HepG2 (cell line): ENCODE results near the gene EIF4G3. TPM values are rescaled to one million over a fixed set of nuclear protein-coding genes. Genes with fewer than 3 reads are reported as not detected.

Source experiments
- ATAC-seq: fragments of 200-7000 bp; cut with Tn5 transposase; 3 replicates; pipeline ENCODE4 v1.9.1; 2020; ENCODE audit warnings: mild to moderate bottlenecking, moderate library complexity
- BruUV-seq: library from RNA; stranded (reverse); fragments of 400-500 nt; replicated peaks from 2 replicates; lab custom pipeline; 2021; lab: Mats Ljungman, UMichigan
- CTCF ChIA-PET: fragments of 300-600 bp; formaldehyde crosslinking; extraction: SDS; loops from one replicate; lab custom pipeline; 2021; ENCODE audit warnings: low total read pairs, inconsistent platforms, low intra/inter-chr PET ratio; lab: Yijun Ruan, JAX
- POLR2A ChIA-PET: fragments of 350-600 bp; sonication (Branson Sonifier 250); formaldehyde crosslinking; loops from one replicate; lab custom pipeline; 2020; ENCODE audit warnings: antibody characterized with exemption, inconsistent platforms; lab: Yijun Ruan, JAX
- DNase-seq: peaks from one replicate; pipeline ENCODE4 v3.0.0-alpha.2; 2015; ENCODE audit warnings: low spot score
- FAIRE-seq: peaks from 3 replicates; lab custom pipeline; 2011; peaks lifted over from hg19 to GRCh38; lab: Jason Lieb, UNC
- H2AFZ ChIP-seq: one replicate; pipeline ENCODE4 v1.6.1; 2011; ENCODE audit warnings: low read length, inconsistent platforms
- H3K27ac ChIP-seq: fragments of 300-600 bp; 3 replicates; pipeline ENCODE4 v1.8.0; 2011; ENCODE audit warnings: mixed run types, mild to moderate bottlenecking, mixed read lengths, low read length, inconsistent platforms; ENCODE audit not compliant: insufficient read depth; ENCODE audit errors: extremely low read length
- H3K27me3 ChIP-seq, 2 experiments: fragments of 200-600 bp in 1 of 2; 2 replicates in 1 of 2; 3 replicates in 1 of 2; pipeline versions ENCODE4 v1.6.0 to v1.8.0; 2011; ENCODE audit warnings: low read length in 2 of 2, mild to moderate bottlenecking in 2 of 2, moderate library complexity in 2 of 2, inconsistent platforms in 1 of 2; ENCODE audit not compliant: insufficient read depth in 2 of 2, control insufficient read depth in 1 of 2
- H3K36me3 ChIP-seq, 2 experiments: fragments of 200-600 bp in 1 of 2; replicated peaks in 1 of 2; 2 replicates in 1 of 2; 3 replicates in 1 of 2; pipeline versions ENCODE4 v1.5.1 to v1.8.0; 2011; ENCODE audit warnings: low read length in 2 of 2, inconsistent platforms in 1 of 2; ENCODE audit not compliant: insufficient read depth in 2 of 2, control insufficient read depth in 1 of 2
- H3K4me1 ChIP-seq: 2 replicates; pipeline ENCODE4 v1.5.1; 2012; ENCODE audit warnings: low read length, inconsistent platforms; ENCODE audit not compliant: insufficient read depth
- H3K4me2 ChIP-seq: 2 replicates; pipeline ENCODE4 v1.6.0; 2011; ENCODE audit warnings: low read depth, low read length, inconsistent platforms
- H3K4me3 ChIP-seq, 3 experiments: fragments of 200-600 bp in 1 of 3; sonication (generic), shearing (Covaris generic) in 1 of 3; replicated peaks in 1 of 3; 2 replicates each; pipeline ENCODE4 v1.5.1; 2011 to 2016; ENCODE audit warnings: low read length in 3 of 3, inconsistent platforms in 2 of 3, low read depth in 2 of 3, mild to moderate bottlenecking in 2 of 3, control low read depth in 1 of 3, mixed read lengths in 1 of 3; ENCODE audit not compliant: insufficient read depth in 1 of 3
- H3K79me2 ChIP-seq: one replicate; pipeline ENCODE4 v1.6.1; 2011; ENCODE audit warnings: low read length, inconsistent platforms; ENCODE audit not compliant: insufficient read depth
- H3K9ac ChIP-seq: 2 replicates; pipeline ENCODE4 v1.6.0; 2011; ENCODE audit warnings: mild to moderate bottlenecking, low read depth, low read length, inconsistent platforms; ENCODE audit not compliant: insufficient read depth
- H3K9me3 ChIP-seq: 2 replicates; pipeline ENCODE4 v1.5.1; 2012; ENCODE audit warnings: mild to moderate bottlenecking, low read length
- H4K20me1 ChIP-seq: 2 replicates; pipeline ENCODE4 v1.6.0; 2011; ENCODE audit warnings: inconsistent platforms, mild to moderate bottlenecking, low read length, moderate library complexity; ENCODE audit not compliant: insufficient read depth
- MTF2 ChIP-seq: sonication (generic); formaldehyde crosslinking; IDR thresholded peaks from 2 replicates; pipeline ENCODE4 v1.5.0; 2020; ENCODE audit warnings: missing genetic modification reagents, borderline replicate concordance
- NONO ChIP-seq, 2 experiments: fragments of 450-650 bp in 1 of 2; sonication (generic) in 1 of 2; formaldehyde crosslinking in 1 of 2; IDR thresholded peaks in 1 of 2; conservative IDR thresholded peaks in 1 of 2; 2 replicates each; pipeline versions ENCODE4 v1.6.1 to v1.8.0; 2017 to 2022; ENCODE audit warnings: mild to moderate bottlenecking in 1 of 2, missing genetic modification reagents in 1 of 2, moderate library complexity in 1 of 2
- POLR2G ChIP-seq: fragments of 200-400 bp; formaldehyde crosslinking; IDR thresholded peaks from 2 replicates; pipeline ENCODE4 v1.6.1; 2018; ENCODE audit warnings: mild to moderate bottlenecking, low read depth, low read length, moderate library complexity
- SKIL ChIP-seq: sonication (generic); formaldehyde crosslinking; IDR thresholded peaks from 2 replicates; pipeline ENCODE4 v1.8.0; 2022; ENCODE audit warnings: missing genetic modification reagents, mild to moderate bottlenecking, moderate library complexity, borderline replicate concordance
- SMAD3 ChIP-seq: sonication (generic); formaldehyde crosslinking; IDR thresholded peaks from 2 replicates; pipeline ENCODE4 v1.4.0; 2020; ENCODE audit warnings: missing genetic modification reagents
- SOX13 ChIP-seq, 3 experiments: fragments of 450-650 bp in 1 of 3; sonication (generic) in 1 of 3; formaldehyde crosslinking in 1 of 3; IDR thresholded peaks in 2 of 3; conservative IDR thresholded peaks in 1 of 3; 2 replicates each; pipeline versions ENCODE4 v1.5.0 to v1.6.1; 2016 to 2020; ENCODE audit warnings: antibody characterized with exemption in 1 of 3, mild to moderate bottlenecking in 1 of 3, missing compliant biosample characterization in 1 of 3, missing genetic modification reagents in 1 of 3, moderate library complexity in 1 of 3
- TBX2 ChIP-seq: sonication (generic); formaldehyde crosslinking; IDR thresholded peaks from 2 replicates; pipeline ENCODE4 v1.5.0; 2020; ENCODE audit warnings: missing genetic modification reagents, mild to moderate bottlenecking, borderline replicate concordance
- ZBTB37 ChIP-seq: sonication (generic); formaldehyde crosslinking; IDR thresholded peaks from 2 replicates; pipeline ENCODE4 v1.4.0; 2020; ENCODE audit warnings: mild to moderate bottlenecking, missing genetic modification reagents
- ZNF292 ChIP-seq: sonication (generic); formaldehyde crosslinking; IDR thresholded peaks from 2 replicates; pipeline ENCODE4 v1.8.1; 2022; ENCODE audit warnings: mild to moderate bottlenecking, low read depth, missing genetic modification reagents, borderline replicate concordance
- ZNF629 ChIP-seq: sonication (generic); formaldehyde crosslinking; conservative IDR thresholded peaks from 2 replicates; pipeline ENCODE4 v1.5.0; 2020; ENCODE audit warnings: missing genetic modification reagents
- ZSCAN29 ChIP-seq: sonication (generic); formaldehyde crosslinking; conservative IDR thresholded peaks from 2 replicates; pipeline ENCODE4 v1.4.0; 2020; ENCODE audit warnings: mild to moderate bottlenecking, missing genetic modification reagents
- WGBS: methylation state at CpG from one replicate; pipeline ENCODE4 v1.1.6; 2017; ENCODE audit warnings: low lambda C conversion rate; 5-methylcytosine and 5-hydroxymethylcytosine counted together
- in situ Hi-C: cut with HindIII; loops from 2 replicates; pipeline ENCODE4 v1.10.0; 2017; ENCODE audit warnings: low pct_unique_long_range_greater_than_20kb; ENCODE audit not compliant: extremely low pct_ligation_motif_present
- intact Hi-C: fragments of 100-400 bp; cut with micrococcal nuclease; formaldehyde crosslinking; loops from one replicate; pipeline ENCODE4 v1.10.0; 2022; ENCODE audit not compliant: unreplicated experiment
- polyA plus RNA-seq, 8 experiments: library from polyadenylated mRNA; depleted of rRNA in 3 of 8; stranded (reverse) in 7 of 8; unstranded in 1 of 8; fragments of >200 nt; fragmentation: Illumina TruSeq in 4 of 8; extraction: Trizol in 4 of 8; gene quantifications; 2 replicates each; pipeline versions ENCODE4 v1.2.1 to v1.2.3, GENCODE V29; 2011 to 2016; ENCODE audit warnings: low read depth in 4 of 8, missing spikeins in 1 of 8, mixed read lengths in 1 of 8; ENCODE audit not compliant: insufficient read depth in 1 of 8
- total RNA-seq, 5 experiments: library from RNA; depleted of rRNA; stranded (reverse); fragments of >200 nt; fragmentation: Illumina TruSeq; extraction: Trizol; gene quantifications; 2 replicates each; pipeline ENCODE4 v1.2.3, GENCODE V29; 2016; ENCODE audit warnings: low read depth in 1 of 5

The EIF4G3 gene
- total and polyA plus RNA-seq, 2 of the 13 experiments (the other 11 are each of a cell fraction or from before 2014, with no cell fraction given), result 22.2 to 27.6 TPM

- H3K27me3 ChIP-seq, result no peaks in the 10 kb centered on the region
- FAIRE-seq (no peak), ATAC-seq (no peak), DNase-seq (no peak)
- H3K9me3 ChIP-seq, result no peaks in the 10 kb centered on the region
- ChIA-PET POLR2A (no interaction called here), CTCF (no interaction called here)
- no peak overlapping the region for H3K9ac ChIP-seq
- intact Hi-C loops, result no loop called here
- H3K4me1 ChIP-seq, result no peaks in the 10 kb centered on the region
- no peak overlapping the region for H3K27ac ChIP-seq
- no peak overlapping the region for H3K4me3 ChIP-seq
- BruUV-seq, result no TSS peak
- WGBS, result 96% methylated on average over 3 of the region's 3 CpGs
- no peak overlapping the region for H2AFZ ChIP-seq
- TF ChIP-seq TBX2 (CRISPR knock-in tag), result no peak
- no peak for TF ChIP-seq SOX13 (IDR thresholded peaks at IDR 0.05)
- TF ChIP-seq SOX13 (CRISPR knock-in tag; conservative IDR thresholded peaks at IDR 0.05 in 1 of 2, IDR thresholded peaks at IDR 0.05 in 1 of 2), result no peak
- TF ChIP-seq POLR2G, result no peak
- TF ChIP-seq MTF2 (CRISPR knock-in tag), result no peak
- TF ChIP-seq ZNF629 (CRISPR knock-in tag), result no peak
- no peak for TF ChIP-seq ZBTB37 (CRISPR knock-in tag)
- no peak for TF ChIP-seq NONO (IDR thresholded peaks at IDR 0.05)
- no peak for TF ChIP-seq NONO (CRISPR knock-in tag; conservative IDR thresholded peaks at IDR 0.05)
- TF ChIP-seq SKIL (CRISPR knock-in tag), result no peak
- no peak for TF ChIP-seq ZNF292 (CRISPR knock-in tag)
- no peak for TF ChIP-seq ZSCAN29 (CRISPR knock-in tag)
- no peak for TF ChIP-seq SMAD3 (CRISPR knock-in tag)
- TF ChIP-seq, all 625 proteins: peak for 0
- Histone ChIP-seq H3K4me2 (no peak overlapping the region), H3K79me2 (peaks cover 11% of the 10 kb centered on the region), H3K36me3 (peaks cover 2 to 13% of the 10 kb centered on the region in 2 experiments; a peak in 4 of 5 replicates), H4K20me1 (no peaks in the 10 kb centered on the region)
- in situ Hi-C loops, result no loop called here
These were observed 19.6 kb downstream of the EIF4G3 start for GRCh38 chr1:21157054-21157453.
